Stimulated activated CD8-positive, alpha-beta memory T cell treated with anti-CD3 and anti-CD28 coated beads, Interleukin-12 subunit alpha, Interleukin-12 subunit beta, amount 100 ng/mL, for 24 hours (primary cell): ENCODE data around the gene ZSWIM6.

Experiments
- DNase-seq: peaks from one replicate; pipeline ENCODE4 v3.0.0-alpha.2; 2020; ENCODE audit errors: extremely low read depth

Gene ZSWIM6

DNA sequence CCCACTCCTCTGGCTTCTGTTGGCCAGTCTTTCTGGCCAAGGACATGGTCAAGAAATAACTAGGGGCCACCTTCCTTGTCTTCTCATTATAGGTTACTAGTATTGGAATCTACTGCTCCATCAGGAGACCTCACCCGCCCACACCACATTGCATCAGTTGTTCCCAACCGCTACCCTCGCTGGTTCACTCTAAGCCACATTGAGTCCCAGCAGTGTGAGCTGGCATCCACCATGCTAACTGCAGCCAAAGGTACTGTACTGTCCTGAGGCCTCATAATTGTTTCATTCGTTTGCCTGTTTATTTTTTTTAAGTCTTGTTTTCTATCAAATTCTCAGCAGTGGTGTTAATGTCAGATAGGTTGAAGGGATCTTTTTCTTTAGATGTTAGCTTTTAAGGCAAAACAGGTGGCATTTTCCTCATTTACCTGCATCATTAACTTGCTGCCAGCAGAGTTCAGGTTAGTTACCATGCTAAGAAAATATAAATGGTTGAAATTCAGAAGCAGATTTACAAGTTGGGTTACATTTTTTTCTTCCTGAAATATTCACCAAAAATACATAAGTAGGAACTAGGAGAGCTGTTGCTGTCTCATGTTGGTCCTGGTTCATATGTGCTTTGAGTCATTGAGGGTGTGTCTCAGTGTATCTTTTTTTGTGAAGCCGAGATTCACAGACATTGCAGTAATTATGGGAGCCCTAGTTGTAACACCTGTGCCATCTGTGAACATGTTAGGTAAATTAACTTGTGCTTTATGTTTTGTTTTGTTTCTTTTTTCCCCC lies 206.9 kb downstream of the ZSWIM6 start:
- no peak for DNase-seq

- DNase-seq, result no peak
These were observed 217.5 kb downstream of the ZSWIM6 start for GRCh38 chr5:61549530-61549929.

DNA sequence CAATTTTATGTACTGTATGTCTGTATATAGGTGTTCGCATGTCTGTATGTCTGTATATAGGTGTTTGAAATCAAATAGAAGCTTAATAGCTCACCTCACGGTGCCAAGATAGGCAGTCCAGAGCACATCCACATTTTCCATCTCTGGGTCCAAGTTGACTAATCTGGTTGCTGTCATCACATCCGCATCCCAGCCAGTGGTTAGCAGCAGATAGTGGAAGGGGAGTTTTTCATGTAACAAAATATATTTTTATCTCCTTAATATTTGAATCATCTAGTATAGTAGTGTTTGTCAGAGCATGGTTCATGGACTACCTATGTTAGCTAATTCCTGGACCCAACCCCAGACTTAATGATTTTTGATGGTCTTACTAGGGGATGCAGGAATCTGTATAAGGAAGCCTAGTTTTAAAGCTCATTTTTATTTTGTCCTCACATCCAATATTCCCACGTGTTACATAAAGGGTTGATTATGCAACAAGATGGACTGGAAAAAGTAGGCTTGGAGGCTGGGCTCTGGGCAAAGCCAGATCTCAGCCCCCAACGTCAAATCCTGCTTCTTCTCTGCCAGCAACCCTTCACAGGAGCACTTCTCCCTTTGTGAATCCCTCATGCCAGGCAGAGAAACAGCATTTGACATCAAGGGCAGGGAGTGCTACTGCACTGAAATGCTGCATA lies 219.7 kb downstream of the ZSWIM6 start:
- DNase-seq, result no peak

- DNase-seq, result no peak
These were observed 227.1 kb downstream of the ZSWIM6 start for GRCh38 chr5:61559146-61559545.

DNA sequence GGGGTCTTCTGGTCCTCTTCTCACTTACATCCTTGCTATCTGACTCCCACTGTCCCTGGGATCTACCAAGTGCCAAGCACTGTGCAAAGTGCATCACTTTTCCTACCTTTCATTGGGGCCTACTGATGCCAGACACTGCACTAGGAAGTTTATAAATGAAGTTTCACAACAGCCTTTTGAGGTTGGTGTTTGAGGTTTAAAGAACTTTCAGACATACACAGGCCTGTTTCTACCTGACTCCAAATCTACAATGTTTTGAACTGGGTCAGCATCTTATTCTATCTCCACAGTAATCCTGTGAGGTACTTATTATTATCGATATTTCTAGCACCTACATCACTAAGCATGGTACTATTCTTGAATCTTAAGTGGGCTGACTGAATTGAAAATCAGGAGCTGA lies 227.7 kb downstream of the ZSWIM6 start:
- no peak for DNase-seq

GRCh38 chr5:61563401-61563800 lies 231.3 kb downstream of the ZSWIM6 start:
- no peak for DNase-seq

- DNase-seq, result no peak
These were observed 235.3 kb downstream of the ZSWIM6 start for GRCh38 chr5:61567337-61567736.

DNA sequence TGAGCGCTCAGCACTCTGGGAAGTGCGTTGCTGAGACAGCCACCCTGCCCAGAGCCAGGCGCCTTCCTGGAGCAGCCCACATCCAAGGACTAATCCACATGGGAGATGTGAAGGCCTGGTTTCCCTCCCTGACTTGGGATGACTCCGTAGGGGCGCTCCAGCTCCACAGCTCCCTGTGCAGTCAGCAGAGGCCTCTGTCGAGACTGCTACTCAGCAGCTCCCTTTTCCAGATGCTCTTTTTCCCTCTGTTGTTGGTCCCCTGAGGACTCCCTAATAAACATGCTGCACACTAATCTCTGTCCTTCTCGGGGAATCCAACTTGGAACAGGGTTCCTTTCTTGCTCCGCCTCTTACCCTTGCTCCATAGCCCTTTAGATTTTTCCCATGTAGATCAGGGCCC lies 237.3 kb downstream of the ZSWIM6 start:
- DNase-seq, result no peak

DNA sequence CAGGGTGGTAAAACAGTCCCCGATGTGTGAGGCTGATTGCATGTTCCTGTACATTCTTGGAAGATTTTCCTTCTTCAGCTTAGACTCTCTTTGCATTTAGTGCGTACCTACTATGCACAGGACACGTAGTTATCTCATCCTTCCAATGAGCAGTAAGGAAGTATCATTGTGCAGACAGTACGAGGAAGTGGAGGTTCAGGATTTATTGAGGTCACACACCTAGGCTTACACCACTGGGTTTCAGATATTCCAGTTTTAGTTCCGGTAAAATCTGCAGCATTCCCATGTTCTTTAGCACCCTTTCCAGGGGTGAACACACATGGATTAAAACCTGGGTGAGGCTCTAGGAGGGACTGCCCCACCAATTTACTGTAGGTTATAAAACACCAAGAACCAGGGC lies 238.7 kb downstream of the ZSWIM6 start:
- DNase-seq, result no peak

DNA sequence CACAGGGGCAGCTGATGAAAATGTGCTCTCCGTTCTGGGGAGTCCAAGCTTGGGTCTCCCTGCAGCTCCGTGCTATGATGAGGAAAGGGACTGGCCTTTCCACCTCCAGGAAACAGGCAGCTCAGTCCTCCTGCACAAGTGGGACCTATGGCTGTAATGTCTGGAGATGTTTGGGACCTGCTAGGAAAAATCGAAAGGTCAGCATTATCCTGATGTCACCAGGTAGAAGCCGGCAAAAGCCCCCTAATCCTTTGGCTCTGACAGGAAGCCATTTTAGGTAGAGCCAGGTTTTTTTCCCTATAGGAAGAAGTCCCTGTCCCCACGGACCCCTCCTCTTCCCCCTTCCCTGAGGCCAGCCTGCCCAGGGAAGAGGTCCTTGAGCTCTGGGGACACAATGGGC lies 240.9 kb downstream of the ZSWIM6 start:
- no peak for DNase-seq

DNA sequence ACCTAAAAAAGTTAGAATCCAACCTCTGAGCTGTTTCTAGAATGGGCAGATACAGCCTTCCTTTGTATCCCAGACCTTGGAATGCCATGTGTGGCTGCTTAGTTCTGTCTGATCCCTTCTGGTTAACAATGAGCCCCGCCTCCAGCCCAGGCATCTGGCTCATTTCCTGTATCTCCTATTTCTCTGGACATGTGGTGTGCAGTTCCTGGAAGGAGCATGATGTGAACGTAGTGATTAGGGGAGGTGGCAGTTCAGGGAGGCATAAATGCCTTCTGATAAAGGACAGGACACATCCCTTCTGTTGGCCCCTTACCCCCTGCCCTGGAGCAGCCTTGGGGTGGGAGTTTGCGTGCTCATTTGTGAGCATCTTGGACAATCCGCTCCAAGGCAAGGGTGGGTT lies 243.0 kb downstream of the ZSWIM6 start:
- no peak for DNase-seq

DNA sequence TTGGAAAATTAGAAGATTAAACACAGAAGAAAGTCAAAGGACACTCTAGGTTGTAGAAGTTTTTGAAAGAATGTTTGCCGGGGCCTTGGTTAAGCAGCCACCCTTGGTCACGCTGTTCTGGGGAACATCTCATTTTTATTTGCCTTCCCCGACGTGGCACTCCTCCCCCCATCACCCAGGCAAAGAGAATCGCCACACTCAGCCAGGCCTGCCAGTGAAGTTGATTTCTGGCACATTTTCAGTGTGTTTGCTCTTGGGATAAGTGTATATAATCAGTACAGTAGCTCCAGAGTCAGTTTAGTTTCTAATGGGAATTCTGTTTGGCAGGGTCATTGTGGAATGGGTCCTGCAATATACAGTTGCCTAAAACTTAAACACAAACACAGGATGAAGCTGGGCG lies 243.5 kb downstream of the ZSWIM6 start:
- no peak for DNase-seq

GRCh38 chr5:61576556-61576955 lies 244.5 kb downstream of the ZSWIM6 start:
- DNase-seq, result no peak

GRCh38 chr5:61578858-61579503 lies 246.9 kb downstream of the ZSWIM6 start:
- DNase-seq, result no peak

DNA sequence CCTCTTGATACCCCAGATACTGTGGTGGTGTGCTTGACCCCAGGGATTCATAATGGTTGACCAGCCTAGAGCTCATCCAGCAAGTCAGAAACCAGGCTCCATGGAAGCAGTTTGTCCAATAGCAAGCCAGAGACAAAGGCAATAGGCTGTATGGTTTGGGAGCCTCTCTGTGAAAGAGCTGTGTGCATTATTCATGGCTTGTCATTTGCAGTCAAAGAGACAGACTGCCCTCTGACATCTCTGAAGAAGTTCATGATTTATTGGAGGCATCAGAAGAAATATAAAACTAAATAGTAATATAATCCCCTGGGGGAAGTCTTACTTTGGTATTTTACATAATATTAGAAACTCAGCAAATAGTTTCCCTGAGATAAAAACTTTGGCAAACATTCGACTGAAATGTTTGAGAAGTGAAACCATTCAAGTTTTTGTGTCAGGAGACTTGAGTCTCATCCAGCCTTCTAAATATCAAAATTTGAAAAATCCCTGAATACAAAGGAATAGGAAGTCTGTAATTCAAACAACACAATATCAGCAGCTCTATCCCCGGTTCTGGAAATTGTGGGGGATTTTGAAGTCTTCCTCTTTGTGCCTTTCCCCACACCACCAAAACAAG lies 250.3 kb downstream of the ZSWIM6 start:
- no peak for DNase-seq

- DNase-seq, result no peak
These were observed 250.8 kb downstream of the ZSWIM6 start for GRCh38 chr5:61582887-61583286.

DNA sequence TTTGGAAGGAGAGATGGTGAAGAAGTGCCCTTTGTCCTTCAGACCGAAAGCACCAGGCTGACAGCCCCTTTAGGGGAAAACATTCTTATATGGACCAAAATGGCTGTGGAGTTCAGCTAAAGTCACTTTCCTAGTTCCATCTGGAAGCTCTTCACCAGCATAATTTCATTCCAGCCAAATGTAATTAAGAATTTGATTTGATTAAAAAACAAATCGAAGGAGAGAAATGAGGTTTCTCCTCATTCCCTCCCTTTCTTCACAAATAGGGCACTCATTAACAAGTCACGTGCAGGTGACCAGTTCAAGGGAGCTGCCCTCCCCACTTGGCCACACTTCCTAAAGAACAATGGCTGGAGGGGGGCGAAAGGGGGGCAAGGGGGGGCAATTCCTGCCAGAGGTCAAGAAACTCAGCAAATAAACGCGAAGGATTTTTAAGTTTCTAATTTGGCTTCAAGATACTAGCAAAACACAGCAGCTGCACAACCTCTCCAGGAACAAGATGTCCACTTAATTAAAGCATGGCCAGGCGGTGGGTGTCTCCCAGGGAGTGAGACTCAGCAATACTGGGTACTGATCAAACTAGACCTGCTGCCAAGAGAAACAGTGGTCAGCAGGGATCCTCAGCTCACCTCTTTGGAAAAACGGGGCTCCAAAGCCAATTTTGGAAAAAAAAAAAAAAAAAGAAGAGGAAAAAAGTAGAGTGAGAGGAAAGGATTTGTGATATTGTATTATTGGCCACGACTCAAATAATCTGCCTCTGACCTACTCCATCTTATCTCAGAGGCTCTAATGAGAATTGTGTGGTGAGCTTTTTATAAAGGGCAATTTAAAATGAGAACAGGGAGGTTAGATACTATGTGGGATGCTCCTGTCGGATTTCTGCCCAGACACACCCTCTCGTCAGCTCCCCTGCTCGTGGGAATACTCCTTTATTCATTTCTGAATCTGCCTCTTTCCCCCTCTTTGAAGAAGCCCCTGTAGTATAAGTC lies 254.3 kb downstream of the ZSWIM6 start:
- DNase-seq, result no peak

DNA sequence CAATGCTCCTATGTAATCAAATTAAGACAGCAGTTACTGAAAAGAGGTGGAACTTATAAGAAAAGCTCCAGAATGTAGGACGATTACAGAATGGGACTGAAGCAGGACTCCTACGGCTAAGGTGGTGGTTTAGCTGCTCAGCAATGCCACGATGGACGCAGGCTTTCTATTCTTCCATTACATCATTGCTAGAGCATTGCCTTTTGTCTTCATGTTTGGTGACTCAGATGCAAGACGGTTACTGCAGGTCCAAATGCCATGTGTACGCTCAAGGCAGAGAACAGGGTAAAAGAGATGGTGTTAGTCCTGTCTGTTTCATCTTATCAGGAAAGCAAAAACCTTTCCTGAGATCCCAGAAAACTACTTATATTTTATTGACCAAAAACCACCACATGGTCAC lies 255.1 kb downstream of the ZSWIM6 start:
- no peak for DNase-seq

DNA sequence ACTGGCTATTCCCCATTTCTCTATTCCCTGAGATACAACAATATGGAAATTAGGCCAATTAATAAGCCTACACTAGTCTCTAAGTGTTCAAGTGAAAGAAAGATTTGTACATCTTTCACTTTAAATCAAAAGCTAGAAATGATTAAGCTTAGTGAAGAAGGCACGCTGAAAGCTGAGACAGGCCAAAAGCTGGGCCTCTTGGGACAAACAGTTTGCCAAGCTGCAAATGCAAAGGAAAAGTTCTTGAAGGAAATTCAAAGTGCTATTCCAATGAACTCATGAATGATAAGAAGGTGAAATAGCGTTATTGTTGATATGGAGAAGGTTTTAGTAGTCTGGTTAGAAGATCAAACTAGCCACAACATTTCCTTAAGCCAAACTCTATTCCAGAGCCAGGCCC lies 256.2 kb downstream of the ZSWIM6 start:
- DNase-seq, result no peak

DNA sequence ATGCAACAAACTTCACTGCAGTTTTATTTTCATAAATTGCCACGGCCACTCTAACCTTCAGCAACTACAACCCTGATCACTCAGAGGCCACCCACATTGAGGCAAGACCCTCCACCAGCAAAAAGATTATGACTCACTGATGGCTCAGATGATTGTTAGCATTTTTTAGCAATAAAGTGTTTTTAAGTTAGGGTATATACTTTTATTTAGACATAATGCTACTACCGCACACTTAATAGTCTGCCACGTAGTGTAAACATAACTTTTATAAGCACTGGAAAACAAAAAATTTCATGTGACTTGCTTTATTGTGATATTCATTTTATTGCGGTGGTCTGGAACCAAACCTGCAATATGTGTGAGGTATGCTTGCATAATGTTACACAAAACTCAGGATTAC lies 257.9 kb downstream of the ZSWIM6 start:
- no peak for DNase-seq

GRCh38 chr5:61590473-61590872 lies 258.4 kb downstream of the ZSWIM6 start:
- no peak for DNase-seq
